ENCODE data around the gene XRCC3. TPM values are rescaled to one million over a fixed set of nuclear protein-coding genes. Genes with fewer than 3 reads are reported as not detected.

The XRCC3 gene
- total and polyA plus RNA-seq, 2 of the 8 experiments (the other 6 are each of a cell fraction or from before 2014, with no cell fraction given): 36.9 to 41.8 TPM

DNA sequence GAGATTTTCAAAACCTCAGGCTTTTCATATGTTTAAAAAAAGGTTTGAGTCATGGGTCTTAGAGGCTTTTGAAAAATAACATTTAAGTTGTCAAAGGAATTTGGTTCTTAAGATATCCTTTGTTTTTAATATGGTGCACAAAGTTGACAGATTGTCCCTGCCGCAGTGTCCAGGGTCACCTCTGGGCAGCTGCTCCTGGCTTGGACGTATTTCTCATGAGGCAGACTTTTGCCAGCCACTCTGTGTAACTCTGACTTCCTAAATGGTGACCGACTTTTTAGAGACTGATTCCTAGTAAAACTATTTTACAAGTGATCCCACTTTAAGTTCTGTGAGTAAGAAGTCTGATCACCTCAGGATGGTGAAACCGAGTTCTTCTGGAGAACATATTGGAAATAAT, 27.5 kb downstream of the XRCC3 start:
- Histone ChIP-seq H4K91ac (replicated peaks; ENCODE audit: insufficient read length, low read length) (no peak overlapping the region), H3K27ac (ENCODE audit: low read depth, low read length) (no peak overlapping the region), H3K4me2 (ENCODE audit: insufficient read depth in 1 of 2, low read depth in 2 of 2, low read length in 2 of 2) (no peak overlapping the region), H4K8ac (ENCODE audit: extremely low read depth, insufficient read depth, low read length) (no peak overlapping the region), H3K4me3 (ENCODE audit: extremely low read depth in 1 of 4, insufficient read depth in 2 of 4, low read depth in 3 of 4, low read length in 4 of 4) (no peak overlapping the region), H3K79me2 (ENCODE audit: control insufficient read depth in 1 of 2, insufficient read depth in 2 of 2, low read length in 2 of 2) (peaks cover 0 to 3% of the 10 kb centered on the region in 2 experiments; a peak in 1 of 4 replicates), H2AFZ (ENCODE audit: low read length) (no peak overlapping the region), H2BK120ac (replicated peaks; ENCODE audit: low read depth, low read length) (no peak overlapping the region), H2AK5ac (ENCODE audit: low read depth, low read length) (no peak overlapping the region), H2BK12ac (ENCODE audit: low read depth, low read length) (no peak overlapping the region), H3K27me3 (replicated peaks in 1 of 4; ENCODE audit: control insufficient read depth in 3 of 4, extremely low read depth in 1 of 4, insufficient read depth in 3 of 4, low read length in 3 of 4) (no peaks in the 10 kb centered on the region), H2BK20ac (ENCODE audit: low read length) (no peak overlapping the region), H3K56ac (replicated peaks; ENCODE audit: insufficient read length, low read depth, low read length) (no peak overlapping the region), H4K5ac (ENCODE audit: insufficient read length, low read depth, low read length) (no peak overlapping the region), H3K9me3 (ENCODE audit: insufficient read depth in 2 of 2, low read depth in 1 of 2, low read length in 1 of 2) (no peaks in the 10 kb centered on the region), H3K23me2 (ENCODE audit: low read depth, low read length) (no peaks in the 10 kb centered on the region), H3K9ac (replicated peaks in 1 of 4; ENCODE audit: extremely low read depth in 1 of 4, low read depth in 3 of 4, low read length in 3 of 4) (no peak overlapping the region), H4K20me1 (replicated peaks in 1 of 2; ENCODE audit: control insufficient read depth in 1 of 2, insufficient read depth in 2 of 2, low read length in 2 of 2) (peaks cover 10 to 17% of the 10 kb centered on the region in 2 experiments), H3K18ac (ENCODE audit: extremely low read depth, low read length) (no peak overlapping the region), H3K36me3 (ENCODE audit: control insufficient read depth in 2 of 4, insufficient read depth in 4 of 4, low read length in 3 of 4) (peaks cover 12 to 58% (median 21%) of the 10 kb centered on the region in 4 experiments; a peak in 6 of 8 replicates), H2BK15ac (ENCODE audit: low read length) (no peak overlapping the region), H3K4ac (replicated peaks; ENCODE audit: insufficient read length, low read depth, low read length) (no peak overlapping the region), H3K14ac (ENCODE audit: insufficient read length) (no peak overlapping the region), H3K23ac (ENCODE audit: insufficient read length) (no peak overlapping the region), H2BK5ac (ENCODE audit: low read depth, low read length) (no peak overlapping the region), H3K4me1 (replicated peaks in 1 of 4; ENCODE audit: control insufficient read depth in 3 of 4, insufficient read depth in 4 of 4, low read length in 3 of 4) (peaks cover 0 to 3% (median 0%) of the 10 kb centered on the region in 4 experiments; a peak in 1 of 7 replicates), H3K79me1 (ENCODE audit: low read depth, low read length) (peaks cover 8% of the 10 kb centered on the region)
- CTCF ChIA-PET (ENCODE audit: partially characterized antibody): interaction anchor here (1.9 kb wide), 1 partner anchor 18 kb away, joined by 3 read pairs; no protein-coding TSS in a partner anchor
- POLR2A ChIA-PET (ENCODE audit: partially characterized antibody): interaction anchor here (0.7 kb wide), 1 partner anchor 13 kb away, joined by 3 read pairs; no protein-coding TSS in a partner anchor
- DNase-seq (ENCODE audit: low read depth in 1 of 2, low spot score in 2 of 2): no peak
- no peak for FAIRE-seq
- 89% methylated on average over 4 of the region's 4 CpGs; no CpG with 5 or more reads in 1 of the 2 experiments for WGBS, 2 experiments (ENCODE audit: extremely low coverage in 1 of 2, insufficient coverage in 1 of 2, insufficient read length in 1 of 2, insufficient replicate concordance in 2 of 2, low coverage in 1 of 2, low lambda C conversion rate in 2 of 2, missing lambda C conversion rate in 1 of 2)
- TF ChIP-seq CTBP2 (IDR thresholded peaks at IDR 0.05; ENCODE audit: borderline replicate concordance, insufficient read depth, insufficient read length, low read length) (no peak), SP4 (IDR thresholded peaks at IDR 0.05; ENCODE audit: low read length) (no peak)

Data from H1 (cell line).